WERI-Rb-1 (cell line): ENCODE data around the gene UBE2R2.
"Not testable (repeated sequence)": the region's sequence is repeated elsewhere in the genome, so short reads cannot be mapped to it uniquely, and the experiment has no call there.

Experiments
- DNase-seq: peaks from one replicate; pipeline ENCODE4 v3.0.0-alpha.2; 2020
- H3K27ac ChIP-seq: fragments of 250-450 bp; sonication (Bioruptor Pico); 2 replicates; pipeline ENCODE4 v1.5.1; 2020; ENCODE audit warnings: mild to moderate bottlenecking, moderate library complexity
- H3K27me3 ChIP-seq: fragments of 250-450 bp; sonication (Bioruptor Pico); 2 replicates; pipeline ENCODE4 v1.5.1; 2021; ENCODE audit warnings: mild to moderate bottlenecking, low read depth, moderate library complexity; ENCODE audit not compliant: insufficient read depth, severe bottlenecking
- H3K36me3 ChIP-seq: fragments of 250-450 bp; sonication (Bioruptor Pico); 2 replicates; pipeline ENCODE4 v1.5.1; 2020; ENCODE audit warnings: mild to moderate bottlenecking, moderate library complexity
- H3K4me3 ChIP-seq: 2 replicates; pipeline ENCODE4 v1.5.1; 2011; ENCODE audit warnings: low read depth, mild to moderate bottlenecking, control low read depth, low read length
- H3K9me3 ChIP-seq: fragments of 250-450 bp; sonication (Bioruptor Pico); 2 replicates; pipeline ENCODE4 v1.5.1; 2021; ENCODE audit warnings: mild to moderate bottlenecking, moderate library complexity; ENCODE audit not compliant: severe bottlenecking
- CTCF ChIP-seq: IDR thresholded peaks from 2 replicates; pipeline ENCODE4 v1.5.1; 2011; ENCODE audit warnings: low read depth, mild to moderate bottlenecking, control low read depth, inconsistent platforms, low read length

Gene UBE2R2

DNA sequence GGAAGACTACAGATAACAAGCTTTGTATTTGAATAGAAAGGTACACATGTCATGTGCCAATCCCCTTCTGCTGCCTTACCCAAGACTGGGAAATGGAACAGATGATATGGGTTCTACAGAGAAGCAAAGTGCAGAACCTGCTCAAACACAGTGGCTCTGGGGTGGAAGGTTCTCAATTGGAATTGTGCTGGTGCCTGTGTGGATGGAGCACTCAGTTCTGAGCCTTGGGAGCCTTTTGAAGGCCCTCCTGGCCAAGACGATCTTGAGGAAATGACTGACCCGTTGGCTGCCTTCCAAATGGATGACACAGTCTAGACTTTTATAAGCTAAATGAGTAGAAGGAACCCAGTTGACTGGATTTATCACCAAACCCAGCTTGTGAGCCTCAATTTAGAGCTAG lies 25.8 kb upstream of the UBE2R2 start:
- DNase-seq: no peak
- Histone ChIP-seq H3K9me3 (no peaks in the 10 kb centered on the region), H3K27me3 (no peaks in the 10 kb centered on the region), H3K4me3 (no peak overlapping the region), H3K36me3 (no peaks in the 10 kb centered on the region), H3K27ac (no peak overlapping the region)
- TF ChIP-seq CTCF: no peak

- not testable (repeated sequence) for H3K9me3 ChIP-seq, DNase-seq, H3K36me3 ChIP-seq, H3K4me3 ChIP-seq, H3K27me3 ChIP-seq, H3K27ac ChIP-seq
Measured at GRCh38 chr9:33793496-33793895, 23.5 kb upstream of the UBE2R2 start.

DNA sequence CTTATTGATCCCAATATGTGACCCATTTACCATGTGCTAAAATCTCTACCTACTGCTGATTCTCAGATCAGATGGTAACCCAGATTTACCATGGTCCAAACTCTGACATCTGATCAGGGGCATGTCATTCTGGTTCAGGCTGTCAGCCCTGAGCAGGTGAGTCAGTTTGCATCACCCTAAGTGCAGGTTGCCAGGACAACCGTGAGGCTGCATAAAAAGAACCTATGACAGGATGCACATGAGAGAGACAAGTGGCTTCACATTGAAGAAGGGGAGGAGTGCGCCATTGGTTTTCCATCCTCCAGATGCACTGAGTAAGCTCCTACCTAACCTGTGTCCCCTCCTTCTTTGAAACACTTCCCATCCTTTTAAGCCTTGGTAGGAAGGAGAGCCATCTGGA lies 22.4 kb upstream of the UBE2R2 start:
- Histone ChIP-seq H3K36me3 (no peaks in the 10 kb centered on the region), H3K4me3 (no peak overlapping the region), H3K27me3 (no peaks in the 10 kb centered on the region), H3K9me3 (no peaks in the 10 kb centered on the region), H3K27ac (no peak overlapping the region)
- no peak for TF ChIP-seq CTCF
- no peak for DNase-seq

- Histone ChIP-seq H3K9me3 (no peaks in the 10 kb centered on the region), H3K4me3 (no peak within 1 kb of the TSS), H3K27me3 (no peaks in the 10 kb centered on the region), H3K36me3 (no peaks in the 10 kb centered on the region), H3K27ac (no peak within 1 kb of the TSS)
- no peak for DNase-seq
- no peak for TF ChIP-seq CTCF
Measured at GRCh38 chr9:33795281-33795680, 21.7 kb upstream of the UBE2R2 start, which contains the start of gene PRSS3. TSS of gene PRSS3 (plus strand) at chr9:33795561. CDS start at chr9:33795574, 13 bp downstream.

GRCh38 chr9:33795819-33796218 lies 21.1 kb upstream of the UBE2R2 start:
- Histone ChIP-seq H3K9me3 (no peaks in the 10 kb centered on the region), H3K27ac (no peak overlapping the region), H3K4me3 (no peak overlapping the region), H3K36me3 (no peaks in the 10 kb centered on the region), H3K27me3 (no peaks in the 10 kb centered on the region)
- TF ChIP-seq CTCF: no peak
- DNase-seq: no peak

DNA sequence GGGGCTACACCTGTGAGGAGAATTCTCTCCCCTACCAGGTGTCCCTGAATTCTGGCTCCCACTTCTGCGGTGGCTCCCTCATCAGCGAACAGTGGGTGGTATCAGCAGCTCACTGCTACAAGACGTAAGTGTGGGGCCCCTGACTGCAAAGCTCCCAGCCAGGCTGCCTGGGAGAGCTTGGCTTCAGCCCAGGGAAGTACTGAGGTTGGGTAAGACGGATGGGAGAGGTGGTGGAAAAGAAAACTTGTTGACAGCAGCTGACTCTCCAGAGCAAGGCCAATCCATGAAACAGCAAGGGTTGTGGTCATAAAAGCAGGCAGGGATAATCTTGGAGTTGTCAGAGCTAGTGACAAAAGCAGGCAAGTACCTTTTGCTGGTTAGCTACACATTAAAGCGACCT lies 20.3 kb upstream of the UBE2R2 start:
- H3K27ac ChIP-seq, H3K9me3 ChIP-seq, H3K27me3 ChIP-seq, DNase-seq, H3K36me3 ChIP-seq, H3K4me3 ChIP-seq: not testable (repeated sequence)

GRCh38 chr9:33797837-33798236 lies 19.1 kb upstream of the UBE2R2 start:
- H3K9me3 ChIP-seq: no peaks in the 10 kb centered on the region
- TF ChIP-seq CTCF: no peak
- no peak overlapping the region for H3K27ac ChIP-seq
- H3K27me3 ChIP-seq: no peaks in the 10 kb centered on the region
- DNase-seq: no peak
- H3K4me3 ChIP-seq: no peak overlapping the region
- H3K36me3 ChIP-seq: no peaks in the 10 kb centered on the region
